Karpas-422 (cell line): ENCODE data around the gene HOXA5. TPM values are rescaled to one million over a fixed set of nuclear protein-coding genes. Genes with fewer than 3 reads are reported as not detected.

Source experiments
- DNase-seq: peaks from one replicate; pipeline ENCODE4 v3.0.0-alpha.2; 2015
- H2AFZ ChIP-seq: fragments of 200-600 bp; sonication (generic); 2 replicates; pipeline ENCODE4 v1.6.1; 2014; ENCODE audit warnings: antibody characterized with exemption, low read length, mixed read lengths
- H3K27ac ChIP-seq: fragments of 200-600 bp; sonication (generic); 2 replicates; pipeline ENCODE4 v1.5.1; 2014; ENCODE audit warnings: mild to moderate bottlenecking, low read length, moderate library complexity
- H3K27me3 ChIP-seq: fragments of 200-600 bp; sonication (generic); 2 replicates; pipeline ENCODE4 v1.6.1; 2014; ENCODE audit warnings: low read length, mixed read lengths
- H3K36me3 ChIP-seq: fragments of 200-600 bp; sonication (generic); 2 replicates; pipeline ENCODE4 v1.6.1; 2014; ENCODE audit warnings: low read length, mixed read lengths; ENCODE audit not compliant: insufficient read depth
- H3K4me1 ChIP-seq: fragments of 200-600 bp; sonication (generic); 2 replicates; pipeline ENCODE4 v1.6.1; 2014; ENCODE audit warnings: mild to moderate bottlenecking, low read length, mixed read lengths
- H3K4me2 ChIP-seq: fragments of 200-600 bp; sonication (generic); 2 replicates; pipeline ENCODE4 v1.6.1; 2014; ENCODE audit warnings: low read length, low read depth, mild to moderate bottlenecking; ENCODE audit not compliant: poor library complexity, severe bottlenecking
- H3K4me3 ChIP-seq: fragments of 200-600 bp; sonication (generic); 2 replicates; pipeline ENCODE4 v1.5.1; 2014; ENCODE audit warnings: mild to moderate bottlenecking, antibody characterized with exemption, low read length, mixed read lengths
- H3K79me2 ChIP-seq: fragments of 200-600 bp; sonication (generic); 2 replicates; pipeline ENCODE4 v1.6.1; 2014; ENCODE audit warnings: mild to moderate bottlenecking, low read length, mixed read lengths
- H3K9ac ChIP-seq: fragments of 200-600 bp; sonication (generic); 2 replicates; pipeline ENCODE4 v1.6.0; 2014; ENCODE audit warnings: low read length
- H3K9me2 ChIP-seq: fragments of 200-600 bp; sonication (generic), shearing (Covaris generic); replicated peaks from 2 replicates; pipeline ENCODE4 v1.6.0; 2014; ENCODE audit warnings: mild to moderate bottlenecking, low read length, moderate library complexity; ENCODE audit not compliant: insufficient read depth
- H3K9me3 ChIP-seq: fragments of 300-700, 200-600 bp; sonication (generic); 2 replicates; pipeline ENCODE4 v1.6.1; 2014; ENCODE audit warnings: low read length, mixed read lengths
- H4K20me1 ChIP-seq: fragments of 200-600 bp; sonication (generic); 2 replicates; pipeline ENCODE4 v1.6.1; 2014; ENCODE audit warnings: mild to moderate bottlenecking, antibody characterized with exemption, low read length, low read depth; ENCODE audit not compliant: insufficient read depth
- total RNA-seq: library from RNA; depleted of rRNA; stranded (reverse); fragments of >200 nt; shearing (Covaris generic); gene quantifications from 2 replicates; pipeline ENCODE4 v1.2.3, GENCODE V29; 2014; ENCODE audit warnings: low replicate concordance

HOXA5 gene
- total RNA-seq, 1 experiment from 2014 or later, result 4.1 TPM

GRCh38 chr7:27107391-27108381, 35.8 kb downstream of the HOXA5 start:
- no peaks in the 10 kb centered on the region for H3K9me3 ChIP-seq
- no peak for DNase-seq
- H3K27me3 ChIP-seq, result no peaks in the 10 kb centered on the region
- no peak overlapping the region for H3K4me3 ChIP-seq
- H3K9ac ChIP-seq, result no peak overlapping the region
- H4K20me1 ChIP-seq, result 0 out of 2 replicates have a peak, but pooled peaks cover 8% of the 10 kb centered on the region
- H3K4me1 ChIP-seq, result no peaks in the 10 kb centered on the region
- H2AFZ ChIP-seq, result no peak overlapping the region
- H3K4me2 ChIP-seq, result no peak overlapping the region
- H3K36me3 ChIP-seq, result no peaks in the 10 kb centered on the region; the same call in 1 of the 2 replicates
- no peak overlapping the region for H3K27ac ChIP-seq
- no peaks in the 10 kb centered on the region for H3K79me2 ChIP-seq
- no peaks in the 10 kb centered on the region for H3K9me2 ChIP-seq

DNA sequence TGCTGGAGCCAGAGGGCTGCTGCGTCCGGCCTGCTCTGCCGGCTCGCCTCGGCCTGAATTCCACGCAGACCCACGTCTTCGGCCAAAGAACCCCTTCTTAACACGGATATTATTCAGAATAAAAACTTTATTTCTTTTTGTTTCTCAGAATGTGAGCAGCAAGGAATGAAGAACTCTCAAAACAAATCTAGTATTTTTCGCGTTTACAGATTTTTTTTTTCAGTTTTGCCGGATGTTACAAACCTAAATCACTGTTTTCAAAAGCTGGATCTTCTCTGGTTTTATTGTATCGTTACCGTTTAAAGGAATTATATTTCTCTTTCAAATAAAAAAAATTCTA, 36.6 kb downstream of the HOXA5 start:
- Histone ChIP-seq H3K9me3 (no peaks in the 10 kb centered on the region), H3K4me1 (no peaks in the 10 kb centered on the region), H4K20me1 (0 out of 2 replicates have a peak, but pooled peaks cover 8% of the 10 kb centered on the region), H3K36me3 (no peaks in the 10 kb centered on the region), H3K9ac (no peak overlapping the region), H2AFZ (no peak overlapping the region), H3K27ac (no peak overlapping the region), H3K4me3 (no peak overlapping the region), H3K79me2 (no peaks in the 10 kb centered on the region), H3K9me2 (no peaks in the 10 kb centered on the region), H3K4me2 (no peak overlapping the region), H3K27me3 (no peaks in the 10 kb centered on the region)
- no peak for DNase-seq

DNA sequence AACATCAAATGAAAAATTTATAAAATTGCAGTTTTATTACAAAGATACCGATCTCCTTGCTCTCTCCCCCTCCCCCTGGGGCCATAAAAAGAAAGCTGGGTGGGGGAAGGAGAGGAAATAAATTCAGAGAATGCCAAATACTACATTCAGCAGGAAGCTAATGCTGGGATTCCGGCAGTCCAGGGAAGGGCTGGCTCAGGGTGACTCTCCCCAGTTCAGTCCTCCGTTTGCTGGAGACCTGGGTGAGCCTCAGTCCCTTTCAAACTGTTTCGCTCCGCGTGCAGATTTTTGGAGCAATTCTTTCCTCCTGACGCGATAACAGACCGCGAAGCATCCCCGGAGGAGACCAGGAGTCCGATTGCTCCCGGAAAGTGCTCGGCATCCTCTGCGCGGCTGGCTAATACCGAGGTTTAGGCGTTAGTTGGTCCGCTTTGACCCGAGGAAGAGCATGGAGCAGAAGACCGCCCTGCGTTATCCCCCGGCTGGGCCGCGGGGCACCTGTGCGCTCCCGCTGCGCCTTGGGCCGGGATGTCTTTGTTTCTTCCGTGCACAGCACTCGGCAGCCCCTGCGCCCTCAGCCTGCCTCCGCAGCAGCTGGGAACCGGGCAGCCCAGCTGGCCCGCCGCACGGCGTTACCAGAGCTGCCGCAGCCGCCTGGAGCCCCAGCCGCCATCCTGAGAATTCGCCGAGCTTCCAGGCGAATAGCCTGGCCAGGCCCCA, 37.1 kb downstream of the HOXA5 start:
- Histone ChIP-seq H3K4me1 (no peaks in the 10 kb centered on the region), H3K36me3 (no peaks in the 10 kb centered on the region), H3K27ac (no peak overlapping the region), H3K9me3 (no peaks in the 10 kb centered on the region), H2AFZ (no peak overlapping the region), H3K79me2 (no peaks in the 10 kb centered on the region), H3K9me2 (no peaks in the 10 kb centered on the region), H3K4me2 (no peak overlapping the region), H3K4me3 (no peak overlapping the region), H3K9ac (no peak overlapping the region), H3K27me3 (no peaks in the 10 kb centered on the region), H4K20me1 (0 out of 2 replicates have a peak, but pooled peaks cover 8% of the 10 kb centered on the region)
- no peak for DNase-seq

DNA sequence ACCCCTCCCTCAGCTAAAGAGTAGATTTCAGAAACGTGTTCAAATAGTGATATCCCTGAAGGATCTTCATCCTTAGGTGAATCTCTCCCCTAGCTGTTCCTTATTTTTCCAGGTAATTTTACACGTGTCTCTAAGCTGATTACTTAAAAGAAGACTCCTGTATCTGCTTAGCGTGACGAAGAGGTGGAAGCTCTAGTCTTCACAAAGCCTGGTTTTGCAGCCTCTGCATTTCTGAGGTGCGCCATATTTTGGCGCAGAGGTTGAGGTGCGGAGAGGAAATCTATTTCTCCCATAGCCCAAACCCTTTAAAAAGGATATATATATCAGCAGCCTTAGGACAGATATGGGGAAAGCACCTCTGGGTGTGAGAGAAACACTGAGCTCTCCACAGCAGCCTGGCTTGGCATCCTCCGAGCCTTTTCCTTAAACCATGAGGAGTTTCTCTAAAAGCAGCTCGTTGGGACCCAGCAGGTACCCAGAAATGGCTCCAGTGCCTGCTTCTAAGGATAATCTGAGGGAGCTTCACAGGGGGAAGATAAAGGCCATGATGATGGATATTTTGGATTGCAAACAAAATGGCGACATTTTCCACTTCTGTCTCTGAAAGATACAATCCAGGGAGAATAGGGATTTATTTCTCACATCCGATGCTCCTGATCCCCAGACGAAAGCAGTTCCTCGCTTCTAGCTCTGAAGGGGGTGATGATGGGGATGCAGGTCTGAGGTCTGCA, 38.0 kb downstream of the HOXA5 start:
- H3K4me1 ChIP-seq, result no peaks in the 10 kb centered on the region
- H3K9me3 ChIP-seq, result no peaks in the 10 kb centered on the region
- no peaks in the 10 kb centered on the region for H3K79me2 ChIP-seq
- 0 out of 2 replicates have a peak, but pooled peaks cover 8% of the 10 kb centered on the region for H4K20me1 ChIP-seq
- H3K4me2 ChIP-seq, result no peak overlapping the region
- H3K36me3 ChIP-seq, result no peaks in the 10 kb centered on the region
- no peaks in the 10 kb centered on the region for H3K27me3 ChIP-seq
- H3K9ac ChIP-seq, result no peak overlapping the region
- no peaks in the 10 kb centered on the region for H3K9me2 ChIP-seq
- H3K27ac ChIP-seq, result no peak overlapping the region
- H2AFZ ChIP-seq, result no peak overlapping the region
- DNase-seq, result no peak
- no peak overlapping the region for H3K4me3 ChIP-seq

DNA sequence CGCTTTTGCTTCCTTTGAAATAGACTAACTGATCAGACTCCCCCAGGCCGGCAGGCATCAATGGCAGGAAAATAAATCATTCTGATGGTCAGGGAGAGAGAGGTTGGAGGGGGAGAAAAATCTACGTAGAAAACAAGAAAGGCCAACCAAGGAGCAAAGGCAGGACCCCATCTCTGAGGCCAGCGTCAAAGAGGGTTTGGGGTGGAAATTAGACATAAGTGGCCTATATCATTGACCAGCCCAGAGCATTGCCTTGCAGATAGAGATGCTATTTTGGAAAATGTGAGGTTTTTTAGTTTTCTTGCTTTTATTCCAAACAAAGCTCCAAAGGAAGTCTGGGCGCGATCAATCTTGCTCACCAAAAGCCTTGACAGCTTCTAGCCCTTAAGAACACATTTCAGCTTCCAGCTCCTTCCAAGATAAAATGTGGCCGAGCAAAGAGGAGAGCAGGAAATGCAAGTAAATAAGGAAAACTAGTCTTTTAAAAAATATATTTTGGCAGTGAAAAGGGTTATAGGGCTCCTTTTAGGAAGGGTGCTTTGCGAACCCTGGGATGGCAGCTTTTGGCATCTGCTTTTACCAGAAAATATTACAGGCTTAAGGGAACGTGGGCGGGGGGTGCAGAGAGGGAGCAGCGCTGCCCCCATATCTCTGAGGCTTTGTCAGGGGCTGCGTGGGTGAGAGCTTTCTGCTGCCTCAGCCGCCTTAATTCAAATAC, 39.0 kb downstream of the HOXA5 start:
- H3K9me3 ChIP-seq, result no peaks in the 10 kb centered on the region
- no peak for DNase-seq
- H3K36me3 ChIP-seq, result no peaks in the 10 kb centered on the region
- no peaks in the 10 kb centered on the region for H3K4me1 ChIP-seq
- H3K4me3 ChIP-seq, result no peak overlapping the region
- no peaks in the 10 kb centered on the region for H3K9me2 ChIP-seq
- H2AFZ ChIP-seq, result no peak overlapping the region
- H3K4me2 ChIP-seq, result no peak overlapping the region
- H4K20me1 ChIP-seq, result 0 out of 2 replicates have a peak, but pooled peaks cover 8% of the 10 kb centered on the region
- no peaks in the 10 kb centered on the region for H3K79me2 ChIP-seq
- H3K9ac ChIP-seq, result no peak overlapping the region
- no peaks in the 10 kb centered on the region for H3K27me3 ChIP-seq
- H3K27ac ChIP-seq, result no peak overlapping the region

- Histone ChIP-seq H3K4me1 (no peaks in the 10 kb centered on the region), H4K20me1 (0 out of 2 replicates have a peak, but pooled peaks cover 8% of the 10 kb centered on the region), H3K9me3 (no peaks in the 10 kb centered on the region), H3K4me3 (no peak overlapping the region), H3K27me3 (no peaks in the 10 kb centered on the region), H3K4me2 (no peak overlapping the region), H3K9me2 (no peaks in the 10 kb centered on the region), H3K36me3 (no peaks in the 10 kb centered on the region), H3K27ac (no peak overlapping the region), H3K9ac (no peak overlapping the region), H2AFZ (no peak overlapping the region), H3K79me2 (no peaks in the 10 kb centered on the region)
- DNase-seq, result no peak
Observed at GRCh38 chr7:27103489-27104226, 39.8 kb downstream of the HOXA5 start.
